GM18951 (cell line): Measurements from ENCODE around the gene ADAM33.

Experiments
- POLR2A ChIP-seq: IDR thresholded peaks from 4 replicates; pipeline ENCODE4 v1.6.1; 2011; ENCODE audit warnings: mild to moderate bottlenecking; ENCODE audit not compliant: insufficient read length, insufficient read depth; ENCODE audit errors: extremely low read depth
- in situ Hi-C: fragments of 300-500 bp; cut with MboI; formaldehyde crosslinking; loops from one replicate; pipeline ENCODE4 v1.12.0; 2022; ENCODE audit warnings: low sequenced_read_pairs, mixed read lengths, inconsistent platforms; ENCODE audit not compliant: unreplicated experiment

Gene ADAM33

DNA sequence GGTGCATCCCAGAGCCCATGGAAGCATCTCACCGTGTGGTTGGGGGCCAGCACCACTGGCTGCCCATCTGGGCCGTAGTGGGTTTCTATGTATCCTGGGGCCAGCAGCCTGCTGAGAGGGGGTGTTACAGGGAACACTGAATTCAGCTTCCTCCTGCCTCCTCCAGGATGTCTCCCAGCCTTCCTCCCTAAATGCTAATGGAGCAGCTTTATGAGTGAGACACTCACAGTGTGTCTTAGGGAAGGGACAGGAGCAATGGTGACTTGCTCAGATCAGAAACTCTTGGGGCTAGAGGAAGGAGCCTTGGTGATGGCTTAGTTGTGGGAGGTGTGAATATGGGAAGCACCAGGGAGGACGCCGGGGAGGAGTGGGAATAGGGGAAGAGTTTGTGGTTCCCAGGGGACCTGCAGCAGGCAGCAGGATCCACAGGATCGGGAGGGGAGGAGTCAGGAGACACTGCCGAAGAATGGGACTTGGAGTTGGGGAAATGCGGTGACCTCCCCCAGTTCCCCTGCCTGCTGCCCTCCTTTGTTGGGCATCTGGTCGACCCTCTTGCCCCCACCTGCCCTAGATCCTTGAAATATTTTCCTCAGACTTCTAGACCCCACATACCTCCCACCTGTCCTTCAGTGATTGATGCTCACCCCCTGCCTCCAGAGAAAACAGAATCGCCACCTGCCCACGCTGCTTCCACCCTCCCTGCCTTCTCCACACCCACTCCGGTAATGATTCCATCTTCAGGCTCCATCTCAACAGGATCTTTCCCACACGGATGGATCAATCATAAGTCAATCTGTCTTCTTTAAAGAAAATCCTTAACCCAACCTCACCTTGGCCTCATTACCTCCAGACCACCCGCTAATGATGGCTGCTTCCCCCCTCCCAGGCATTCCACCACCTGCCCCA is 6.6 kb downstream of the ADAM33 start:
- in situ Hi-C loops, result no loop called here
- no peak for TF ChIP-seq POLR2A

DNA sequence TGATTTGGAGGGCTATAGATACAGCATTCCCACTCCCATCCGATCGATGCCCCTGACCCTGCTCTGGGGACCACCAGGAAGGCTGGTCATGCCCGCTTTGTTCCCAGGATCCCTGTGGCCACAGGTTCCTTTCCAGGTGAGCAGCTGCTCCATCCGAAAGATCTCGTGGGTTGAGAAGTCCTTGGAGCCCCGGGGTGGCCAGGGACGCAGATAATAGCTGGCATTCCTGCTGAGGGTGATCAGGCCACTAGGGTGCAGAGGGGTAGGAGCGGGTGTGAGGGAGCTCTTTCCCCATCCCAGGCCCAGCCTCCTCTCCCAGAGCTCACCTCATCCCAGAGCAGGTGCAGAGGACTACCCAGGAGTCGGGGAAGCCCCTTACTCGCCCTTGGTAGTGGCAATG is 7.4 kb downstream of the ADAM33 start:
- TF ChIP-seq POLR2A, result no peak
- in situ Hi-C loops, result no loop called here

DNA sequence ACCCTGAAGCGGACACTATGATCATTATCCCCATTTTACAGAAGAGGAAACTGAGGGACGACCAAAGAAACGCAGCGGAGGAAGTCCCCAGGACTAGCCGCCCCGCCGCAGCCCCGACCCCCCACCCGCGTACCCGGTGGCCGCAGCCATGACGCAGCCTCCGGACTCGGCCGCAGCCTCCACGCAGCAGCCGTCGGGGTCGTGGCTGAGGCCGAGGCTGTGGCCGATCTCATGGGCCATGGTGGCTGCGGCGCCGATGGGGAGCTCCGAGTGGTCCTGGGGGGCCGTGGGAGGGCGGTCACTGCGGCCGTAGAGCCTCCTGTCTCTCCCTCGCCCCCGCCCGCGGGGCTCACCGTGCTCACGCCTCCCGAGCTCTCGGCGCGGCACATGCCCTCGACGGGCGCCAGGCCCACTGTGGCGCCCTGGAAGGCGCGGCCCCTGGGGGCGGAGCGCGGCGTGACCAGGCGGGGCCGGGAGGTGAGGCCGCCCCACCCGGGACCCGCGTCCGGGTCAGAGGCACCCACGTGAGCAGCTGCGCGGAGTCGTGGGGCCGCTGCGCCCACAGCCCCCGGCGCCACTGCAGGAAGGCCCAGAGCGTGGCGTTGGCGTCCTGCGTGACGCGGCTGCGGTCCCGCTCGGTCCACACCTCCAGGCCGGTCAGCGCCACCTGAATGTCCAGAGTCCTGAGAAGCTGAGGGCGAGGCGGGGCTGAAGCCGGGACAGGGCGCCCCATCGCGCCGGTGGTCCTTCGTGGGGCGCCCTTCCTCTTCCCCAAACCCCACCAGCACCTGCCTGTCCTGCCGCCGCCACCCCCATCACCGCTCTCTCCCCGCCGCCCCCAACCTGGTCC is 8.4 kb downstream of the ADAM33 start:
- in situ Hi-C loops, result no loop called here
- no peak for TF ChIP-seq POLR2A

DNA sequence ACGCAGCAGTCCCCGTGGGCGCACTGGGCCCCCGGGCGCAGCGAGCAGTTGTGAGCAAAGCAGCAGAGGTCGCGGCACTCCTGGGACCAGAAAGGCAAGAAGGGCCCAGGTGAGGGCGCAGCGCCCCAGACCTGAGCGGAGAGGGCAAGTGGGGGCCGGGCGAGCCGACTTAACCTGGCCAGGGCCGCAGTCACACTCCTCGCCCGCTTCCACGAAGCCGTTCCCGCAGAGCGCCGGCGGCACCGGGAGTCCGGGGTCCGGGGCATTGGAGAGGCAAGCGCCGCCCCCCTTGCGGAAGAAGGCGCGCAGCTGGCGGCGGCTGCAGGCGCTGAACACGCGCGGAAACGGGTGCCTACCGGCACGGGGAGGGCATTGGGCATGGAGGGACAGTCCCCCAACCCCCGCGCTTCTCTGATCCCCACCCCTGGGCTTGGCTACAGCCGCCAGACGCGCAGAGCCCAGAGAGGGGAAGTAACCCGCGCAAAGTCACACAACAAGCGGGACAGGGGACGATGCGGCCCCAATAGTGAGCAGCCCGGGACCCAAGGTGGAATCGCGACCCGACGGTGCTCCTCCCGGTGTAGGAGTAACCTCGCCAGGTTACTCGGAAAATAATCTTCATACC is 9.2 kb downstream of the ADAM33 start:
- in situ Hi-C loops, result no loop called here
- no peak for TF ChIP-seq POLR2A

DNA sequence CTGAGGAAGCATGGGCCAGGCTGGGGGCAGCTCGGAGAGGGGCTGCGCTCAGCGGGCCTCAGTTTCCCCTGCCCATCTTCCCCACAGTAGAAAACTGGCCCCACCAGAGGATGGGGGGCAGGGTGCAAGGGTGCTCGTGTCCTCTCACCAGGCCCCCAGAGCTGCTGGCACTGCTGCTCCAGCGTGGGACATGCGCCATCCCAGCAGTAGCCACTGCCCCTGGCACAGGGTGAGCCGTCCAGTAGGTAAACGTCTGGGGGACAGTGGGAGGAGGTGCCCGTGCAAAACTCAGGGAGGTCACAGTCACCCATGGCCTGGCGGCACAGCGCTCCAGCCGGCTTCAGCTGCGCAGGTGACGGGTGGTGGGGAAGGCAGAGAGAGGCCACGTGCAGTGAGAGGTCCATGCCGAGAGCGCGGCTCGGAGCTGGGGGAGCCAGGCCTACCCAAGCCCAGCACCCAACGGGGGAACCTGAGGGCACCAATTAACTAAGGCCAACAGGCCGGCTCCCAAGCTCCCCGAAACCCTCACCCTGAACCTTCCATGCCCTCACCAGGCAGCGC is 9.7 kb downstream of the ADAM33 start:
- TF ChIP-seq POLR2A, result no peak
- in situ Hi-C loops, result no loop called here

DNA sequence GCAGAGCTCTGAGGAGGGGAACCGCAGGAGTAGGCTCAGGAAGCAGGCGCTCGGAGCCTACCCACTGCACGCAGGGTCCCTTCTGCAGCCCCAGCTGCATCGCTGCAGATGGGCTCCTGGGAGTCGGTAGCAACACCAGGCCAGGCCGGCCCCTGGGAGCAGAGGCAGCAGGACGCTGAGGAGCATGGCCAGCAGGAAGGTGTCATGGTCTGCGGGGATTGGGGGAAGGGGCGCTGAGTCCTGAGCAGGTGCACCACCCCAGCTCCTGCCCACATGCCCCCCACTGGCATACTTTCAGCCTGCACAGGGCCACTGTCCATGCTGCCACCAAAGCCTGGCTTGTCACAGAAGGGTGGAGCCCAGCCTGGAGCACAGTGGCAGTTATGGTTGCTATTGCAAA is 10.9 kb downstream of the ADAM33 start:
- in situ Hi-C loops, result no loop called here
- TF ChIP-seq POLR2A, result no peak

DNA sequence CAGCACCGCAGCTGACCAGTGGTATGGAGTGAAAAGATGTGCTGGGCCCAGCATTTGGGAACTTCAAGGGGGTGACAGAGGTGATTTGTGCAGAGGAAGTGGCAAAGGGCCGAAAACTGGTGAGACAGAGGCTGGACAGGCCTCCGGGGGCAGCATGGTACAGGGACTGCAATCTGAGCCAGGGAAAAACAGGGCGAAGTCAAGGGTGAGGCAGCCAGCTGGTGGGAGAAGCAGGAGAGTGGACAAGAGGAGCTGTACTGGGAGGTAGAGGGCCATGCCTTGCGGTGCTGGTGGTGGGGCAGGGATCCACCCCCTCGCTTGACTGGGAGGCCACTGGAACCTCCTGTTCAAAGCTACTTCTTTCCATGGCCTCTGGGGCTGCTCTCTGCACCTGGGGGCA is 11.3 kb downstream of the ADAM33 start:
- in situ Hi-C loops, result no loop called here
- TF ChIP-seq POLR2A, result no peak

DNA sequence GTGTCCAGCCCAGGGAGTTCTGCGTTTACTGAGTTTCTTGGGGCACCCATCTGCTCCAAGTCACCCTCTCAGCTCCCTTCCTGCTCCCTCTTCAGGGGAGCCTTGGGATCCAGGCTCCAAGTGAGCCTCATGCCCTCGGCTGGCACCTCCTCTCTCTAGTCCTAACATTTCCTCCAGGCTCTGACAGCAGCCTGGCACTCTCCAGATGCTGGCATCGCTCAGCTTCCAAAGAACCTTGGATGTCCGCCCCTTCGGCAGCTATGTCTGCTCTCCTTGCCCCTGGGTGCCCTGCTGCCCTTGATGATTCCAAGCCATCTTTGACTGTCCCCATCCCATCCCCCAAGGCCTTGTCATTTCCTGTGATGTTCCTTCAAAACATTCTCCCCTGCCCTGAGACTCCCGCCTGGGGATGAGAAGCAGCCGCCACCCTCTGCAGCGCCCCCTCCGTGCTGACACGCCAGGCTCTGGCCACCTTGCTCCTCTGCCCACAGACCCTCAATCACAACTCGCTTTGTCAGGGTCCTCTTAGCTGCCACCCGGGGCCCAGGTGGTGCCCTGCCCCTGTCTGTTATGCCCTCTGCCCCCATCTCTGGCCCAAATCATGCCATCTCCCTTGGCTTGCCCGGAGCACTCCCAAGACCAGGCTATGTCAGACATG is 12.0 kb downstream of the ADAM33 start:
- in situ Hi-C loops, result no loop called here
- no peak for TF ChIP-seq POLR2A

DNA sequence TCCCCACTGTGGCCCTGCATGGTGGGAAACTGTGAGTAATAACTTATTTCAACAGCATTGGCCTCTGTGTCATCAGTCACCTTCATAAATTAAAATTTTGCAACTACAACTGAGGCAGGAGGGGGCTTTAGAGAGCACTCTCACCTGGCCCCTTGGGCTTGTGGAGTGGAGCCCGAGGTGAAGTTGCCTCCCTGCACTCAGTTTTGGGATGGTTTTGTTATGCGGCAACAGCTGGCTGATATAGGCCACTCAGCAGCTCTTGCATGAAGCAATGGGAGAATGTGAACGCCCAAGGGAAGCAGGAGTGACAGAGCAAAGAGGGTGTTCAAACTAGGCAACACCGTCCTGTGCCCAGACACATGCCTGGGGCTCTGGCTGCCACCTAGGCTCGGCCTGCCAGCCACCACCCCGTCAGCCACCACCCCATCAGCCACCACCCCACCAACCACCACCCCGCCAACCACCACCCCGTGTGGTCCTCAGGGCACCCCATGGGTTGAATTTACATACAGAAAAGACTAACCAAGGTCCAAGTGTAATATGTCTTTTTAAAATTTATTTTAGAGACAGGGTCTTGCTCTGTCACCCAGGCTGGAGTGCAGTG is 14.3 kb downstream of the ADAM33 start:
- TF ChIP-seq POLR2A, result no peak
- in situ Hi-C loops, result no loop called here

DNA sequence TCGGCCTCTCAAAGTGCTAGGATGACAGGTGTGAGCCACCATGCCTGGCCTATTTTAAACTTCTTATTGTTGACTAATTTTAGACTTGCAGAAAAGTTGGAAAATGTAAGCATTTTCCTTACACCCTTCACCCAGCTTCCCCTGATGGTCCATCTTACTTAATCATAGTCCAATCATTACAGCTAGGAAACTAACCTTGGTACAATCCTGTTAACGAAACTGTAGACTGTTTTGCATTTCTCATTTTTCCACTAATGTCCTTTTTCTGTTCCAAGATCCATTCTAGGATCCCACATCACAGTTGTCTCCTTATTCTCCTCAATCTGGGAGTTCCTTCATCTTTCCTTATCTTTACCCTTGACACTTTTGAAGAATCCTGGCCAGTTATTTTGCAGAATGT is 18.0 kb downstream of the ADAM33 start:
- TF ChIP-seq POLR2A, result no peak
- in situ Hi-C loops, result no loop called here

DNA sequence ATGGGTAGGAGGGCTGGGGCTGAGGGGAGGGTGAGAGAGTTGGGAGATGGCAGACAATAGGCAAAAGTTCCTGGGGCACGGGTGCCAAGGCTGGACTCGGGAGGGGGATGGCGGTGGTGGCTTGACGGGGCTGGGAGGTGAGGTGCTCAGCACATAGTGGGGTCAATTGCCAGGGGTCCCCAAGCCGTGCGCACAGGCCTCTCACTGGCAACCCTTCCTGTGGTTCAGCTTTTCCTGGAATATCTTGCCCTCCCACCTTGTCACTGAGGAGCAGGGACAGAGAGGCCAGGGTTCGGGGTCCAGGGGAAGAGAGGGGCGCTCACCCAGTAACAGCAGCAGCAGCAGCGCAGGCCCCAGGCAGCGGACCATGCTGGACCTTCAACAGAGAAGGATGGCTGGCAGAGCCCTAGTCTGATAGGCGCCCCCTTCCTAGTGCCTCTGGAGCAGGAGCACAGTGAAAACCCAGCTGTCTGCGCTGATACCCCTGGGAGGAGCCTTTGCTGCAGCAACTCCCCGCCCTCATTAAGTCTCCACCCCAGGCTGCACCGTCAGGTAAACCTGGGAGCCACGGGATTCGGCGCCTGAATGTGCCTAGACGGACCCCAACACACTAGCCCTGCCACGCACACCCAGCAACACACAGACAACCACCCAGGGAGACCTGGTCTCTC is 18.6 kb downstream of the ADAM33 start, which contains the start of gene GFRA4:
Gene GFRA4, minus strand, starts transcription at position 369 of the 671 bp plus-strand sequence. Its CDS starts 0 bp downstream, at position 369.
- in situ Hi-C loops, result no loop called here

DNA sequence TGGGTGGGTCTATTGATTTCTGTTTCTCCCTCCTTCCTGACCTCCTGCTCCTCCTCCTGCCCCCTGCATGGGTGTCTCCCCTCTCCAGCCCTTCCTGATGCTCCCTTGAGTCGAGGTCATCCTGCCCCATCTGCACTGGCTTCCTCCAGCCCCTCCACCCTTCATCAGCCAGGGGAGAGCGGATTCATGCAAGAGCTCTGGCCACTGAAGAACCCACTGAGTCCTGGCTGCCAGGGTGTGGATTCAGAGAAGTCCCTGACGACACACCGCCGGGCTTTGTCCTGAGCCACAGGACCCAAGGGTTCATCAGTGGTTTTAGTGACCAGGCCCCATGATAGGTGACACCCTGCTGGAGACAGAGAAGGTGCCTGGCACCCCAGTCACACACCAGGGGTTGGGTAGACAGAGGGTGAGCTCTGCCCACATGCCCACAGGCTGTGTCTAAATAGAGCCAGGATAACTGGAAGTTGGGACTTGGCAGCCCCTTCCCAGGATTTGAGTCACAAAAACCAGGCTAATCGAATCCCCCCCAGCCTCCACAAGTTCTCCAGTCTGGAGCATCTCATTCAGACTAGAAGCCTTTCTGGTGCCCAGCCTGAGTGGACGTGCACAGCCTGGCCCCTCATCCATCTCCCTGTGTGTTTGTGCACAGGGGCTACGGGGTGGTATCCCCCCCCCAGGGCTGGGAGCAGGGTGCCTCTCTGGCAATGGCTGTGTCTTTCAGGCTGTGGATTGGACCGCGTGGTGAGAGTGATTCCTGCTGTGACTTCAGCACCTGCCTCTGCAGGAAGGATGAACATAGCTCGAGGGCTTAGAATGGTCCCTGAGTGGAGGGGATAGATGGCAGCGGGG is 19.8 kb downstream of the ADAM33 start:
- no peak for TF ChIP-seq POLR2A
- in situ Hi-C loops, result no loop called here

More for the DNA sequence above, 18.6 kb downstream of the ADAM33 start, which contains the start of gene GFRA4:
- TF ChIP-seq POLR2A, result no peak
